CD8-positive, alpha-beta memory T cell (primary cell): ENCODE data around the gene ITGB8. TPM values are rescaled to one million over a fixed set of nuclear protein-coding genes. Genes with fewer than 3 reads are reported as not detected.

Experiments used
- CTCF ChIA-PET: fragments of 350-600 bp; sonication (Branson Sonifier 250); formaldehyde crosslinking; loops from one replicate; lab custom pipeline; 2021; ENCODE audit warnings: antibody characterized with exemption; lab: Charles Lee
- POLR2A ChIA-PET: fragments of 350-600 bp; sonication (Branson Sonifier 250); formaldehyde crosslinking; loops from one replicate; lab custom pipeline; 2021; ENCODE audit warnings: antibody characterized with exemption; lab: Charles Lee
- DNase-seq, 5 donors: peaks; one replicate each; pipeline versions ENCODE4 v3.0.0 to v3.0.0-alpha.2; 2020 to 2022; ENCODE audit warnings: mixed read lengths in 1 of 5
- H3K27ac ChIP-seq: one replicate; pipeline ENCODE4 v1.7.0; 2013; ENCODE audit warnings: low read depth, mild to moderate bottlenecking, low read length, moderate library complexity
- H3K27me3 ChIP-seq: 2 replicates; pipeline ENCODE4 v1.7.0; 2013; ENCODE audit warnings: low read length, mild to moderate bottlenecking; ENCODE audit not compliant: insufficient read depth, poor library complexity, severe bottlenecking
- H3K36me3 ChIP-seq: 2 replicates; pipeline ENCODE4 v1.7.0; 2013; ENCODE audit warnings: mild to moderate bottlenecking, low read length, moderate library complexity; ENCODE audit not compliant: insufficient read depth
- H3K4me1 ChIP-seq: 2 replicates; pipeline ENCODE4 v1.7.0; 2013; ENCODE audit warnings: mild to moderate bottlenecking, low read length, moderate library complexity; ENCODE audit not compliant: insufficient read depth
- H3K4me3 ChIP-seq: 2 replicates; pipeline ENCODE4 v1.7.0; 2013; ENCODE audit warnings: mild to moderate bottlenecking, low read length
- H3K9me3 ChIP-seq: 2 replicates; pipeline ENCODE4 v1.7.0; 2013; ENCODE audit warnings: mild to moderate bottlenecking, low read length
- H3K27ac Mint-ChIP-seq, 8 donors: one replicate each; pipeline ENCODE4 v1.8.0; 2020 to 2021; ENCODE audit warnings: mixed read lengths in 8 of 8, mild to moderate bottlenecking in 6 of 8, inconsistent platforms in 3 of 8, moderate library complexity in 3 of 8
- H3K27me3 Mint-ChIP-seq, 2 donors: one replicate each; pipeline ENCODE4 v1.8.0; 2020 to 2021; ENCODE audit warnings: mixed read lengths in 2 of 2, mild to moderate bottlenecking in 1 of 2, moderate library complexity in 1 of 2
- H3K36me3 Mint-ChIP-seq, 3 donors: one replicate each; pipeline ENCODE4 v1.8.0; 2020 to 2021; ENCODE audit warnings: mixed read lengths in 3 of 3, inconsistent platforms in 1 of 3, mild to moderate bottlenecking in 1 of 3
- H3K4me1 Mint-ChIP-seq, 3 donors: one replicate each; pipeline ENCODE4 v1.8.0; 2020 to 2021; ENCODE audit warnings: mixed read lengths in 3 of 3, inconsistent platforms in 1 of 3, mild to moderate bottlenecking in 1 of 3
- H3K4me3 Mint-ChIP-seq, 7 donors: one replicate each; pipeline ENCODE4 v1.8.0; 2020 to 2021; ENCODE audit warnings: mixed read lengths in 7 of 7, mild to moderate bottlenecking in 6 of 7, moderate library complexity in 4 of 7, inconsistent platforms in 2 of 7
- H3K9me3 Mint-ChIP-seq, 5 donors: one replicate each; pipeline ENCODE4 v1.8.0; 2020 to 2022; ENCODE audit warnings: mixed read lengths in 5 of 5, mild to moderate bottlenecking in 3 of 5, moderate library complexity in 2 of 5, inconsistent platforms in 1 of 5
- polyA plus RNA-seq: library from polyadenylated mRNA; unstranded; fragments of 300-500 nt; fragmentation: Illumina TruSeq; gene quantifications from one replicate; pipeline ENCODE4 v1.2.3, GENCODE V29; 2021
- total RNA-seq, 2 experiments: library from RNA; stranded (reverse); gene quantifications; one replicate each; pipeline ENCODE4 v1.2.3, GENCODE V29; 2021

Gene ITGB8
- total and polyA plus RNA-seq, 3 experiments from 2014 or later = 0.11 to 0.27 TPM; not detected in 1

- ChIA-PET POLR2A (no interaction called here), CTCF (no interaction called here)
- Histone ChIP-seq H3K9me3 (no peaks in the 10 kb centered on the region), H3K4me1 (no peaks in the 10 kb centered on the region), H3K4me3 (no peak overlapping the region), H3K36me3 (no peaks in the 10 kb centered on the region), H3K27ac (no peak overlapping the region), H3K27me3 (no peaks in the 10 kb centered on the region)
- H3K27ac Mint-ChIP-seq = no peak overlapping the region
- no peak for DNase-seq
- H3K4me1 Mint-ChIP-seq = no peaks in the 10 kb centered on the region
- no peak overlapping the region for H3K4me3 Mint-ChIP-seq
- no peaks in the 10 kb centered on the region for H3K36me3 Mint-ChIP-seq
- peaks cover 0 to 2% (median 0%) of the 10 kb centered on the region in 5 donors for H3K9me3 Mint-ChIP-seq
- no peaks in the 10 kb centered on the region for H3K27me3 Mint-ChIP-seq
These were observed 10.4 kb upstream of the ITGB8 start for GRCh38 chr7:20320322-20320721.

- Histone ChIP-seq H3K9me3 (no peaks in the 10 kb centered on the region), H3K36me3 (no peaks in the 10 kb centered on the region), H3K4me1 (no peaks in the 10 kb centered on the region), H3K27ac (no peak overlapping the region), H3K27me3 (no peaks in the 10 kb centered on the region), H3K4me3 (no peak overlapping the region)
- H3K9me3 Mint-ChIP-seq = peaks cover 0 to 2% (median 0%) of the 10 kb centered on the region in 5 donors
- CTCF ChIA-PET = no interaction called here
- no peaks in the 10 kb centered on the region for H3K4me1 Mint-ChIP-seq
- H3K4me3 Mint-ChIP-seq = no peak overlapping the region
- no peak overlapping the region for H3K27ac Mint-ChIP-seq
- DNase-seq = no peak
- no peaks in the 10 kb centered on the region for H3K36me3 Mint-ChIP-seq
- no peaks in the 10 kb centered on the region for H3K27me3 Mint-ChIP-seq
- POLR2A ChIA-PET = no interaction called here
These were observed 9.9 kb upstream of the ITGB8 start for GRCh38 chr7:20320786-20321185.

GRCh38 chr7:20323595-20323994 lies 7.1 kb upstream of the ITGB8 start:
- H3K27ac Mint-ChIP-seq = no peak overlapping the region
- no peak overlapping the region for H3K27ac ChIP-seq
- H3K4me1 ChIP-seq = no peaks in the 10 kb centered on the region
- POLR2A ChIA-PET = no interaction called here
- no peaks in the 10 kb centered on the region for H3K36me3 ChIP-seq
- CTCF ChIA-PET = no interaction called here
- H3K9me3 ChIP-seq = no peaks in the 10 kb centered on the region
- no peak overlapping the region for H3K4me3 Mint-ChIP-seq
- DNase-seq = no peak
- no peak overlapping the region for H3K4me3 ChIP-seq
- no peaks in the 10 kb centered on the region for H3K36me3 Mint-ChIP-seq
- H3K27me3 Mint-ChIP-seq = peaks cover 0 to 2% of the 10 kb centered on the region in 2 donors
- no peaks in the 10 kb centered on the region for H3K27me3 ChIP-seq
- peaks cover 0 to 1% (median 0%) of the 10 kb centered on the region in 5 donors for H3K9me3 Mint-ChIP-seq
- no peaks in the 10 kb centered on the region for H3K4me1 Mint-ChIP-seq

GRCh38 chr7:20326342-20326741 lies 4.4 kb upstream of the ITGB8 start:
- CTCF ChIA-PET = no interaction called here

GRCh38 chr7:20327055-20327454 lies 3.6 kb upstream of the ITGB8 start:
- Histone ChIP-seq H3K27ac (no peak overlapping the region), H3K4me3 (no peak overlapping the region), H3K27me3 (no peaks in the 10 kb centered on the region), H3K9me3 (no peaks in the 10 kb centered on the region), H3K4me1 (no peaks in the 10 kb centered on the region), H3K36me3 (no peaks in the 10 kb centered on the region)
- Mint-ChIP-seq H3K4me1 (peaks cover 13 to 22% (median 18%) of the 10 kb centered on the region in 3 donors), H3K27me3 (peaks cover 18 to 21% of the 10 kb centered on the region in 2 donors), H3K36me3 (no peaks in the 10 kb centered on the region), H3K9me3 (peaks cover 0 to 3% (median 1%) of the 10 kb centered on the region in 5 donors), H3K27ac (peak overlapping the region in 1 of 8 donors; percentile 29), H3K4me3 (no peak overlapping the region)
- ChIA-PET CTCF (no interaction called here), POLR2A (no interaction called here)
- DNase-seq = no peak

More at GRCh38 chr7:20326342-20326741, 4.4 kb upstream of the ITGB8 start:
- H3K9me3 ChIP-seq = no peaks in the 10 kb centered on the region
- H3K4me1 ChIP-seq = no peaks in the 10 kb centered on the region
- Mint-ChIP-seq H3K27ac (no peak overlapping the region), H3K36me3 (no peaks in the 10 kb centered on the region), H3K4me1 (peaks cover 9 to 17% (median 13%) of the 10 kb centered on the region in 3 donors), H3K4me3 (no peak overlapping the region), H3K27me3 (peaks cover 14 to 16% of the 10 kb centered on the region in 2 donors), H3K9me3 (peaks cover 0 to 3% (median 0%) of the 10 kb centered on the region in 5 donors)
- no peak overlapping the region for H3K27ac ChIP-seq
- no peaks in the 10 kb centered on the region for H3K27me3 ChIP-seq
- POLR2A ChIA-PET = no interaction called here
- no peak overlapping the region for H3K4me3 ChIP-seq
- DNase-seq = no peak
- no peaks in the 10 kb centered on the region for H3K36me3 ChIP-seq

- Mint-ChIP-seq H3K36me3 (no peaks in the 10 kb centered on the region), H3K27ac (no peak overlapping the region), H3K27me3 (peaks cover 22 to 31% of the 10 kb centered on the region in 2 donors), H3K9me3 (peaks cover 0 to 3% (median 1%) of the 10 kb centered on the region in 5 donors), H3K4me1 (peaks cover 13 to 24% (median 21%) of the 10 kb centered on the region in 3 donors), H3K4me3 (no peak overlapping the region)
- H3K4me1 ChIP-seq = no peaks in the 10 kb centered on the region
- H3K27me3 ChIP-seq = no peaks in the 10 kb centered on the region
- ChIA-PET CTCF (no interaction called here), POLR2A (no interaction called here)
- no peak for DNase-seq
- H3K36me3 ChIP-seq = no peaks in the 10 kb centered on the region
- H3K4me3 ChIP-seq = no peak overlapping the region
- no peaks in the 10 kb centered on the region for H3K9me3 ChIP-seq
- H3K27ac ChIP-seq = no peak overlapping the region
These were observed 2.7 kb upstream of the ITGB8 start for GRCh38 chr7:20328027-20328426.

GRCh38 chr7:20328692-20329091 lies 2.0 kb upstream of the ITGB8 start:
- no peak overlapping the region for H3K27ac Mint-ChIP-seq
- Histone ChIP-seq H3K9me3 (no peaks in the 10 kb centered on the region), H3K27ac (no peak overlapping the region), H3K4me1 (no peaks in the 10 kb centered on the region), H3K36me3 (no peaks in the 10 kb centered on the region), H3K27me3 (no peaks in the 10 kb centered on the region), H3K4me3 (no peak overlapping the region)
- CTCF ChIA-PET = no interaction called here
- H3K36me3 Mint-ChIP-seq = no peaks in the 10 kb centered on the region
- H3K4me3 Mint-ChIP-seq = peak overlapping the region in 1 of 7 donors; percentile 51
- H3K27me3 Mint-ChIP-seq = peaks cover 22 to 35% of the 10 kb centered on the region in 2 donors
- POLR2A ChIA-PET = interaction anchor here (0.7 kb wide), 1 partner anchor 560 kb away, joined by 7 read pairs; no protein-coding TSS in a partner anchor
- peaks cover 0 to 3% (median 1%) of the 10 kb centered on the region in 5 donors for H3K9me3 Mint-ChIP-seq
- no peak for DNase-seq
- H3K4me1 Mint-ChIP-seq = peaks cover 13 to 24% (median 21%) of the 10 kb centered on the region in 3 donors

GRCh38 chr7:20329389-20330238 lies 1.1 kb upstream of the ITGB8 start:
- H3K4me3 ChIP-seq = peak overlapping the region; percentile 34
- Mint-ChIP-seq H3K27ac (peak overlapping the region in 1 of 8 donors; percentile 31), H3K4me3 (peak overlapping the region; percentile 75 to 89 (median 80)), H3K9me3 (peaks cover 0 to 3% (median 1%) of the 10 kb centered on the region in 5 donors), H3K36me3 (no peaks in the 10 kb centered on the region), H3K4me1 (peaks cover 13 to 24% (median 21%) of the 10 kb centered on the region in 3 donors), H3K27me3 (peaks cover 22 to 38% of the 10 kb centered on the region in 2 donors)
- no peaks in the 10 kb centered on the region for H3K27me3 ChIP-seq
- no peaks in the 10 kb centered on the region for H3K4me1 ChIP-seq
- H3K27ac ChIP-seq = no peak overlapping the region
- CTCF ChIA-PET = no interaction called here
- no peak for DNase-seq
- POLR2A ChIA-PET = interaction anchor here (0.7 kb wide), 1 partner anchor 561 kb away, joined by 7 read pairs; no protein-coding TSS in a partner anchor
- no peaks in the 10 kb centered on the region for H3K9me3 ChIP-seq
- H3K36me3 ChIP-seq = no peaks in the 10 kb centered on the region
